Adrenal gland (tissue), 5 donors: Measurements from ENCODE around the gene UBE2O.

Experiments used
- POLR2A ChIP-seq, 2 donors: fragments of 450-650 bp; IDR thresholded peaks; one replicate each; pipeline ENCODE4 v1.6.1; 2017; ENCODE audit warnings: antibody characterized with exemption in 2 of 2, mild to moderate bottlenecking in 2 of 2, moderate library complexity in 1 of 2
- TF ChIP-seq, protein P1 (sequence below), 6 experiments: fragments of 450-650 bp in 4 of 6; fragments of 200-600 bp in 2 of 6; sonication (generic) in 1 of 6; IDR thresholded peaks; 1 replicate in 5 of 6; 2 replicates in 1 of 6; pipeline versions ENCODE4 v1.5.1 to v1.8.0; 2016 to 2021; ENCODE audit warnings: antibody characterized with exemption in 6 of 6, mild to moderate bottlenecking in 2 of 6, moderate library complexity in 1 of 6
- donor health status: DM: no; HTN: no; CAD: no.

DNA sequence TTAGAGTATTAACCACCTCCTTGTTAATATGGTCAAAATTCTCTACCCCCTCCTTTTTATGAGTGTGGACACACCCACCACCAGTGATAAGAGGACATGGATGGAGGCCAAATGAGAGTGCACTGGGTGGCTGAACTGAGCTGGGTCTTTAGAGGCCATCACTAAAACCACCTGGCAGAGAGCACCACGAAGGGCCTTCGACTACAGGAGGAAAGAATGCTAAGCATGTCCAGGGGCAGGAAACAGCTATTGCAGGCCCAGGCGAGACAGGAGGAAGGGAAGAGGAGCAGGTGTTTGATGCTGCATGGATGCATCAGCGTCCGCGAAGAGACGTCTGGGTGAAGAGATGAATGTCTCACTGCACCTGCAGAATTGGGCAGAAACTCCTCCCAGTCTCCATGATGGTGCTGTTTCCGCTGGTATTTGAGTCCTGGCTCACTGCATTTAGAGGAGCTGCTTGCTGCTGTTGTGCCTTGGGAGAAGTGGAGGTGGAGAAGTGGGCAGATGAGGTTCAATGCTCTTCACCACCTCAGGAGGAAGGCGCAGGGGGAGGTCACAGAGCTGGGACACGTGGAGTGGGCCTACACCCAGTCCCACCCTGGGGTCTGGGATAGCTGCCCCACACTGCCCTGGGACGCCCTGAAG is 35.3 kb downstream of the UBE2O start:
- TF ChIP-seq, protein P1, sequence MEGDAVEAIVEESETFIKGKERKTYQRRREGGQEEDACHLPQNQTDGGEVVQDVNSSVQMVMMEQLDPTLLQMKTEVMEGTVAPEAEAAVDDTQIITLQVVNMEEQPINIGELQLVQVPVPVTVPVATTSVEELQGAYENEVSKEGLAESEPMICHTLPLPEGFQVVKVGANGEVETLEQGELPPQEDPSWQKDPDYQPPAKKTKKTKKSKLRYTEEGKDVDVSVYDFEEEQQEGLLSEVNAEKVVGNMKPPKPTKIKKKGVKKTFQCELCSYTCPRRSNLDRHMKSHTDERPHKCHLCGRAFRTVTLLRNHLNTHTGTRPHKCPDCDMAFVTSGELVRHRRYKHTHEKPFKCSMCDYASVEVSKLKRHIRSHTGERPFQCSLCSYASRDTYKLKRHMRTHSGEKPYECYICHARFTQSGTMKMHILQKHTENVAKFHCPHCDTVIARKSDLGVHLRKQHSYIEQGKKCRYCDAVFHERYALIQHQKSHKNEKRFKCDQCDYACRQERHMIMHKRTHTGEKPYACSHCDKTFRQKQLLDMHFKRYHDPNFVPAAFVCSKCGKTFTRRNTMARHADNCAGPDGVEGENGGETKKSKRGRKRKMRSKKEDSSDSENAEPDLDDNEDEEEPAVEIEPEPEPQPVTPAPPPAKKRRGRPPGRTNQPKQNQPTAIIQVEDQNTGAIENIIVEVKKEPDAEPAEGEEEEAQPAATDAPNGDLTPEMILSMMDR (IDR thresholded peaks at IDR 0.05) = no peak
- no peak for TF ChIP-seq POLR2A (IDR thresholded peaks at IDR 0.05)
